GM06990 (cell line): ENCODE data around the gene SWI5.

Source experiments
- DNase-seq: peaks from one replicate; pipeline ENCODE4 v3.0.0-alpha.2; 2011; ENCODE audit not compliant: insufficient read length; ENCODE audit errors: extremely low read depth
- H3K27me3 ChIP-seq: replicated peaks from 2 replicates; pipeline ENCODE4 v1.6.0; 2011; ENCODE audit warnings: low read length; ENCODE audit not compliant: control insufficient read depth, insufficient read depth
- H3K36me3 ChIP-seq: 2 replicates; pipeline ENCODE4 v1.5.1; 2011; ENCODE audit warnings: low read length; ENCODE audit not compliant: control insufficient read depth, insufficient read depth
- H3K4me3 ChIP-seq: replicated peaks from 2 replicates; pipeline ENCODE4 v1.5.1; 2011; ENCODE audit warnings: low read depth, mild to moderate bottlenecking, control low read depth, low read length
- TF ChIP-seq, protein P1 (sequence below): IDR thresholded peaks from 2 replicates; pipeline ENCODE4 v1.5.1; 2011; ENCODE audit warnings: low read length, control low read depth, mild to moderate bottlenecking, inconsistent platforms; ENCODE audit not compliant: insufficient read depth, poor library complexity, severe bottlenecking

Gene SWI5

DNA sequence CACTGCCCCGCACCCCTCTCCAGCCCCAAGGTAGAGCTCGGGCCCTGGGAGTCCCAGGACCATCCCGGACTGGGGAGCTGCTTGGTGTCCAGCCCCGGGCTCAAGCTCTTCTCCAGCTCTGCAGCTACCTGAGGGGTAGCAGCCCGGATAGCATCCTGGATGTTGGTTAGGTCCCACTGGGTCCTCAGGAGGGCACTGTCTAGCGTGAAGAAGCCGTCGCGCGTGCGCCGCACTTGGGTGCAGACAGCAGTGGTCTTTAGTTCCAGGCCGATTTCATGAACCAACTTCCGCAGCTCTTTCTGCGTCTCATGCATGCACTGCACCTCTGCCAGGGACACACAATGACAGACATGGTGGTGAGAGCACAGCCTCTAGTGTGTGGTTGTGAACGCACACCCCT is 33.5 kb downstream of the SWI5 start:
- peaks cover 14% of the 10 kb centered on the region for H3K36me3 ChIP-seq

DNA sequence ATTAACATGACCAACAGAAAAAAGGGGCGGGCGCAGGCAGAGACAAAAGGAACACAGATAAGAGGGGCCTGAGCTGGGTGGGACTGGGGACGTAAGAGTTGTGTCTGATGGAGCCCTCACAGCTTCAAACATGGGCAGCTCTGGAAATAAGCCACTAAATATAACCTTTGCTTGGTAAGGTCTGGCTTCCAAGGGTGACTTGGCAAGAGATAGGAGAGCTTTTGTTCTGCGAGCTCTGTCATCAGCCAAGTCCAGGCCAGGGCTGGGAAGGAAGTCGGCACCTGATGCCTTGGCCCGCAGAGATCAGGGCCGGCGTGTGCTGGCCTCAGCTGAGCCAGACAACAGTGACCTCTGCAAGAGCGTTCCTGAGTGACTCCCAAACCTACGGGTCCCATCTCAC is 34.4 kb downstream of the SWI5 start:
- DNase-seq: no peak
- H3K4me3 ChIP-seq: no peak overlapping the region
- H3K27me3 ChIP-seq: no peaks in the 10 kb centered on the region
- TF ChIP-seq, protein P1, sequence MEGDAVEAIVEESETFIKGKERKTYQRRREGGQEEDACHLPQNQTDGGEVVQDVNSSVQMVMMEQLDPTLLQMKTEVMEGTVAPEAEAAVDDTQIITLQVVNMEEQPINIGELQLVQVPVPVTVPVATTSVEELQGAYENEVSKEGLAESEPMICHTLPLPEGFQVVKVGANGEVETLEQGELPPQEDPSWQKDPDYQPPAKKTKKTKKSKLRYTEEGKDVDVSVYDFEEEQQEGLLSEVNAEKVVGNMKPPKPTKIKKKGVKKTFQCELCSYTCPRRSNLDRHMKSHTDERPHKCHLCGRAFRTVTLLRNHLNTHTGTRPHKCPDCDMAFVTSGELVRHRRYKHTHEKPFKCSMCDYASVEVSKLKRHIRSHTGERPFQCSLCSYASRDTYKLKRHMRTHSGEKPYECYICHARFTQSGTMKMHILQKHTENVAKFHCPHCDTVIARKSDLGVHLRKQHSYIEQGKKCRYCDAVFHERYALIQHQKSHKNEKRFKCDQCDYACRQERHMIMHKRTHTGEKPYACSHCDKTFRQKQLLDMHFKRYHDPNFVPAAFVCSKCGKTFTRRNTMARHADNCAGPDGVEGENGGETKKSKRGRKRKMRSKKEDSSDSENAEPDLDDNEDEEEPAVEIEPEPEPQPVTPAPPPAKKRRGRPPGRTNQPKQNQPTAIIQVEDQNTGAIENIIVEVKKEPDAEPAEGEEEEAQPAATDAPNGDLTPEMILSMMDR: no peak
- peaks cover 19% of the 10 kb centered on the region for H3K36me3 ChIP-seq

More for the DNA sequence above, 33.5 kb downstream of the SWI5 start:
- H3K27me3 ChIP-seq: no peaks in the 10 kb centered on the region
- TF ChIP-seq, protein P1: no peak
- DNase-seq: no peak
- no peak overlapping the region for H3K4me3 ChIP-seq

DNA sequence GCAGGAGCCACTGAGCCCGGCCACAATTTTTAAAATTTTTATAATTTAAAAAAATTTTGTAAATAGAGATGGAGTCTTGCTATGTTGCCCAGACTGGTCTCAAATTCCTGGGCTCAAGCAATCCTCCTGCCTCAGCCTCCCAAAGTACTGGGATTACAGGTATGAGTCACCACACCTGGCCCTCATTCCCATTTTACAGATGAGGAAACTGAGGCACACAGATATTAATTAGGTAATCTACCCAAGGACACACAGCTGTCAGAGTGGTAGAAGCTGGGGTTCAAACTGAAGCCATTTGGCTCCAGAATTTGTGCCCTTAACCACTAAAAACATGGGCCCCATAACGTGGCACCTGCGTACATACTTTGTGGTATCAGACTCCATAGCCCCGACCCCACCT is 38.6 kb downstream of the SWI5 start:
- peaks cover 26% of the 10 kb centered on the region for H3K36me3 ChIP-seq
- no peak for DNase-seq

DNA sequence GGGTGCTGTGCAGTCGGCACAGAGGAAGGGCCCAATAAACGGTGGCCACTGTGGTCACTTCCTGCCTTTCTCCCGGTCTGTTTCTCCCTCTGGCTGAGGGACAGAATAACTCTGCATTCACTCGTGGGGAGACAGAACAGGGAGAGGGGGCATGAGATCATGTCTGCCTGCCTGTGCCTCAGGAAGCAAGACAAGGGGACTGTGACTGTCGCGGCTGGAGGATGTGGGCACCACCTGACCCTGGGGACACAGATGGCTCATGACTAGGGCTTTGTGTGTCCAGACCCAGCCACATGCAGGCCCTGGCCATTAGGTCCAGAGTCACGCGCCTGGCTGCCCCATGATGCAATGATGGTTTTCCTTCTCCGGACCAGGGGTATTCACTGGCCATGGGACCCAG is 40.3 kb downstream of the SWI5 start:
- H3K27me3 ChIP-seq: no peaks in the 10 kb centered on the region
- no peak overlapping the region for H3K4me3 ChIP-seq
- TF ChIP-seq, protein P1: no peak
- H3K36me3 ChIP-seq: peaks cover 22% of the 10 kb centered on the region
- DNase-seq: no peak

More for the DNA sequence above, 38.6 kb downstream of the SWI5 start:
- TF ChIP-seq, protein P1: no peak
- Histone ChIP-seq H3K27me3 (no peaks in the 10 kb centered on the region), H3K4me3 (no peak overlapping the region)

DNA sequence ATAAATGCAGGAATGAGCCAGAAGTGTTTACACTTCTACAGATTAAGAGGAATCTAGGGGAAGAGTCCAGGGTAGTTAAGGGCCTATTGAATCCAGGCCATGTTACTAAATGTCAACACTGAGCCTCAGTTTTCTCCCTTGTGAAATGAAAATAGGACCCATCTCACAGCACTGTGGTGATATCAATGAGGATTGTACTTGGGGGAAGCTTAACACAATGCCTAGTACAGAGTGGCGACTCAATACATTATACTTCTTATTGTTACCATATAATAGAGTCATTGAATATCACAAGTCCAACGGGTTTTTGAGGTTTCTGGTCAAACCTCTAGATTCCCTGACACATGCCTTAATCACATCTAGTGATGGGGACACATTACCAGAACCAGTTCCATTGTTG is 41.6 kb downstream of the SWI5 start:
- Histone ChIP-seq H3K4me3 (no peak overlapping the region), H3K27me3 (no peaks in the 10 kb centered on the region), H3K36me3 (peaks cover 22% of the 10 kb centered on the region)
- TF ChIP-seq, protein P1: no peak
- DNase-seq: no peak

DNA sequence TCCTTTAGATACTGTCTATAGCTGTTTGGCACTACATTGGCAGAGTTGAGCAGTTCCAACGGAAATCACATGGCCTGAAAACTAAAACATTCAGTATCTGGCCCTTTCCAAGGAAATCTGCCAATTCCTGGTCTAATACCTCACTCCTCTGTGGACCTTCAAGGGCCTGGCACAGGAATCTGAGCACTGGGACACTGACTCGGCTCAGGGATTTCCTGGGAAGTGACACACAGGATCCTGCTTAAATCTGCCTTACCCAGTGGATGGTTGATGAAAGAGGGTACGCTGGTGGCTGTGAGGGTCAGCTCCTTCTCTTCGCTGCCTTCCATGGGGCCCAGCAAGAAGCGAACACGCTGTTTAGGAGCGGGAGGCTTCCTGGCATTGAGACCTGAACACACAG is 45.3 kb downstream of the SWI5 start:
- TF ChIP-seq, protein P1: no peak
- no peak for DNase-seq
- H3K4me3 ChIP-seq: peak overlapping the region; percentile 84

More for the DNA sequence above, 45.3 kb downstream of the SWI5 start:
- H3K27me3 ChIP-seq: no peaks in the 10 kb centered on the region
- peaks cover 17% of the 10 kb centered on the region for H3K36me3 ChIP-seq
